ENCODE results near the gene TMUB1.

TMUB1 gene

DNA sequence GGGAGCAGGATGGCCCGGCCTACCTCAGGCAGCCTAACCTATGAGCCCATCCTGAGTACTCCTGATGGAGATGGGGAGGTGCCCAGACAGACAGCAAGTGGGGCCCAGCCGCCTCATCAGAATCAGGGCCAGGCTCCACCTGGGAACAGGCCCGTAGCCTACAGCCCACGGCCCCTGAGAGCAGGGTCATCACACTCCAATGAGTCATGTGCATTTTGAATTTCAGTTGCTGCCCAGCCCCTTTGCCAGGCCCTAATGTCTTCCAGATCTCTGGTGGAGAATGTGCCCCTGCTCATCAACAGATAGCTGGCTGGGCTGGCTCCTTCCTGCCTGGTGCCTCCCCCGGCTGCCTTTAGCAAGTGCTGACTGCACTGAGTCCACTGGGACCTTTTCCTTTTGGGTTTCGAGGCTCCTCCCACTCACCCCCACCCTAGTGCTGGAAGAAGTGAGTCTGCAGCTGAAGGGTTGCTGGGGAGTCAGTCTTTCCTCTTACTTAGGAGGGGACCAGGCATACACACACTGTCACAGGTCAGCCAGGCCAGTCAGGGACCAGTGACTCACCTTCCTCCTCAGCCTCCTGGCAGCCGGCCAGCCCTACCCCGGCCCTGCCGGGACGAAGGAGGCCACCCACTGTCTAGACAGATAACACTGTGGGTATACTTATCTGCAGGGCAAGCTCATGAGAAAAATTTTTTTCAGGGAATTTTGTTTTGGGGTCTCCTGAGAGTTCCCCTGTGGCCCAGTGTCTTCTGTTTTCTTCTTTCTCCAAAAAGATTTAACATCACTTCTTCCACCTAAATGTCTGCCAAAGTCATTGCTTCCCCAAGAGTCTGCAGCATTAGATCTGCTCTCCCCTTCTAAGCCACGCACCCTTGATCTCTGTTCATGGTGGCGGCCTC, 44.1 kb downstream of the TMUB1 start:
- Histone ChIP-seq H3K4me2 (ENCODE audit: low read length) (no peak overlapping the region), H3K36me3 (ENCODE audit: control insufficient read depth, low read length) (peaks cover 25% of the 10 kb centered on the region), H3F3A (ENCODE audit: control insufficient read depth, insufficient read depth) (no peaks in the 10 kb centered on the region), H4K20me1 (ENCODE audit: control insufficient read depth, insufficient read depth, low read depth, low read length) (peaks cover 4% of the 10 kb centered on the region; the same call in 1 of the 2 replicates), H3K4me1 (ENCODE audit: control insufficient read depth, low read length) (no peaks in the 10 kb centered on the region), H3K79me2 (ENCODE audit: control insufficient read depth, low read length) (no peaks in the 10 kb centered on the region), H3K9me3 (ENCODE audit: control insufficient read depth, insufficient read depth, low read length) (no peaks in the 10 kb centered on the region), H3K27me3 (ENCODE audit: control insufficient read depth, low read length) (no peaks in the 10 kb centered on the region), H3K27ac (ENCODE audit: low read depth, low read length) (no peak overlapping the region), H3K4me3 (ENCODE audit: low read length) (no peak overlapping the region), H3K9me2 (replicated peaks; ENCODE audit: control insufficient read depth, low read length) (no peaks in the 10 kb centered on the region)
- TF ChIP-seq EZH2phosphoT487 (IDR thresholded peaks at IDR 0.05; ENCODE audit: borderline replicate concordance, low read length) = no peak
- TF ChIP-seq, protein P1, sequence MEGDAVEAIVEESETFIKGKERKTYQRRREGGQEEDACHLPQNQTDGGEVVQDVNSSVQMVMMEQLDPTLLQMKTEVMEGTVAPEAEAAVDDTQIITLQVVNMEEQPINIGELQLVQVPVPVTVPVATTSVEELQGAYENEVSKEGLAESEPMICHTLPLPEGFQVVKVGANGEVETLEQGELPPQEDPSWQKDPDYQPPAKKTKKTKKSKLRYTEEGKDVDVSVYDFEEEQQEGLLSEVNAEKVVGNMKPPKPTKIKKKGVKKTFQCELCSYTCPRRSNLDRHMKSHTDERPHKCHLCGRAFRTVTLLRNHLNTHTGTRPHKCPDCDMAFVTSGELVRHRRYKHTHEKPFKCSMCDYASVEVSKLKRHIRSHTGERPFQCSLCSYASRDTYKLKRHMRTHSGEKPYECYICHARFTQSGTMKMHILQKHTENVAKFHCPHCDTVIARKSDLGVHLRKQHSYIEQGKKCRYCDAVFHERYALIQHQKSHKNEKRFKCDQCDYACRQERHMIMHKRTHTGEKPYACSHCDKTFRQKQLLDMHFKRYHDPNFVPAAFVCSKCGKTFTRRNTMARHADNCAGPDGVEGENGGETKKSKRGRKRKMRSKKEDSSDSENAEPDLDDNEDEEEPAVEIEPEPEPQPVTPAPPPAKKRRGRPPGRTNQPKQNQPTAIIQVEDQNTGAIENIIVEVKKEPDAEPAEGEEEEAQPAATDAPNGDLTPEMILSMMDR (IDR thresholded peaks at IDR 0.05; ENCODE audit: low read depth, low read length, poor library complexity, severe bottlenecking) = no peak

DNA sequence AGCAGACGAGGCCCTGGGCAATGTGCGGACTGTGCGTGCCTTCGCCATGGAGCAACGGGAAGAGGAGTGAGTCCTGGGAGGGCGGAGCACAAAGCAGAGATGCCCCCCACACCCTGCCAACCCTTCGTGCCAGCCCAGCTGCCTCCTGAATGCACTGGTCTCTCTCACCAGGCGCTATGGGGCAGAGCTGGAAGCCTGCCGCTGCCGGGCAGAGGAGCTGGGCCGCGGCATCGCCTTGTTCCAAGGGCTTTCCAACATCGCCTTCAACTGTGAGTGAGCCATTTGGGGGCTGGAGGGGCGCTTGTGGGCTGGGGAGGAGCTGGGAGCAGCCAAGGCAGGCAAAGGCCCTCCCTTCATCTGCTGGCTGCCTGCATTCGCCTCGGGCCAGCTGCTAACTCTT, 47.4 kb downstream of the TMUB1 start:
- H3K79me2 ChIP-seq (ENCODE audit: control insufficient read depth, low read length) = no peaks in the 10 kb centered on the region
- no peaks in the 10 kb centered on the region for H3K27me3 ChIP-seq (ENCODE audit: control insufficient read depth, low read length)
- no peaks in the 10 kb centered on the region for H3K9me2 ChIP-seq (replicated peaks; ENCODE audit: control insufficient read depth, low read length)
- no peaks in the 10 kb centered on the region for H3K4me1 ChIP-seq (ENCODE audit: control insufficient read depth, low read length)
- TF ChIP-seq, protein P1 (IDR thresholded peaks at IDR 0.05; ENCODE audit: low read depth, low read length, poor library complexity, severe bottlenecking) = no peak
- TF ChIP-seq EZH2phosphoT487 (IDR thresholded peaks at IDR 0.05; ENCODE audit: borderline replicate concordance, low read length) = no peak
- no peaks in the 10 kb centered on the region for H3F3A ChIP-seq (ENCODE audit: control insufficient read depth, insufficient read depth)
- no peak overlapping the region for H3K4me2 ChIP-seq (ENCODE audit: low read length)
- H3K27ac ChIP-seq (ENCODE audit: low read depth, low read length) = no peak overlapping the region
- H3K9me3 ChIP-seq (ENCODE audit: control insufficient read depth, insufficient read depth, low read length) = no peaks in the 10 kb centered on the region
- peaks cover 4% of the 10 kb centered on the region; the same call in 1 of the 2 replicates for H4K20me1 ChIP-seq (ENCODE audit: control insufficient read depth, insufficient read depth, low read depth, low read length)
- no peak overlapping the region for H3K4me3 ChIP-seq (ENCODE audit: low read length)
- H3K36me3 ChIP-seq (ENCODE audit: control insufficient read depth, low read length) = peaks cover 31% of the 10 kb centered on the region

DNA sequence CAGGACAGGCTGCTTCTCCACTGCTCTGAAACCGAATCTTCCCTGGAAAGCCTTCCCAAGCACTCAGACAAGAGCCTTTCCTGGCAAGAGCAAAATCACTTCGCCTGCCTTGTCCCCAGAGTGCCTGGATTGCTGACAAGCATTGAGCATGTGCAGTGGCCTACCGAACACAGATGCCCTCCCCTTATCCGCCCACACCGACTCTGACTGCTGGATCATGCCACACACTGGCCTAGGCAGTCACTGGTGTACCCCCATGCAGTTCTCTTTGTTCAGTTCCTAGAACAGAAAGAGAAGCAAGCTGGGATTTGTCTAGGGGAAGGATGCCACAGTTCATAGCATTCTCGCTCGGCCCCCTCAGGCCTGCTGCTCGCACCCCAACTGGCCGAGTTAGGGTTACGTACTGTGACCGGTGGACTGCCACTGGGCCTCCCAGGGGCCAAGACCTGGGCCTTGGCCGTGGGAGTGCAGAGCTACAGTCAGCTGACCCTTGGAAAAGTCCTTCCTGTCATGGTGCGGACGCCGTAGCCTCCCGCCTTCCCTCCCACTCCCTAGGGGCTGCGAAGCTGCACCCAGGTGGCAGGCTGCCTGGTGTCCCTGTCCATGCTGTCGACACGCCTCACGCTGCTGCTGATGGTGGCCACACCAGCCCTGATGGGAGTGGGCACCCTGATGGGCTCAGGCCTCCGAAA, 48.1 kb downstream of the TMUB1 start:
- no peak overlapping the region for H3K27ac ChIP-seq (ENCODE audit: low read depth, low read length)
- H3K36me3 ChIP-seq (ENCODE audit: control insufficient read depth, low read length) = peaks cover 31% of the 10 kb centered on the region
- H3K27me3 ChIP-seq (ENCODE audit: control insufficient read depth, low read length) = no peaks in the 10 kb centered on the region
- no peak overlapping the region for H3K4me3 ChIP-seq (ENCODE audit: low read length)
- H3K9me2 ChIP-seq (replicated peaks; ENCODE audit: control insufficient read depth, low read length) = no peaks in the 10 kb centered on the region
- no peaks in the 10 kb centered on the region; the same call in 1 of the 2 replicates for H3K79me2 ChIP-seq (ENCODE audit: control insufficient read depth, low read length)
- H4K20me1 ChIP-seq (ENCODE audit: control insufficient read depth, insufficient read depth, low read depth, low read length) = peaks cover 4% of the 10 kb centered on the region; the same call in 1 of the 2 replicates
- H3F3A ChIP-seq (ENCODE audit: control insufficient read depth, insufficient read depth) = no peaks in the 10 kb centered on the region
- H3K9me3 ChIP-seq (ENCODE audit: control insufficient read depth, insufficient read depth, low read length) = no peaks in the 10 kb centered on the region
- TF ChIP-seq, protein P1 (IDR thresholded peaks at IDR 0.05; ENCODE audit: low read depth, low read length, poor library complexity, severe bottlenecking) = no peak
- no peak for TF ChIP-seq EZH2phosphoT487 (IDR thresholded peaks at IDR 0.05; ENCODE audit: borderline replicate concordance, low read length)
- H3K4me1 ChIP-seq (ENCODE audit: control insufficient read depth, low read length) = no peaks in the 10 kb centered on the region; the same call in 1 of the 2 replicates
- H3K4me2 ChIP-seq (ENCODE audit: low read length) = no peak overlapping the region

All from DOHH2 (cell line).